ENCODE measurements around the gene C17orf100.
"Not testable (repeated sequence)": the region's sequence is repeated elsewhere in the genome, so short reads cannot be mapped to it uniquely, and the experiment has no call there.

Gene C17orf100

DNA sequence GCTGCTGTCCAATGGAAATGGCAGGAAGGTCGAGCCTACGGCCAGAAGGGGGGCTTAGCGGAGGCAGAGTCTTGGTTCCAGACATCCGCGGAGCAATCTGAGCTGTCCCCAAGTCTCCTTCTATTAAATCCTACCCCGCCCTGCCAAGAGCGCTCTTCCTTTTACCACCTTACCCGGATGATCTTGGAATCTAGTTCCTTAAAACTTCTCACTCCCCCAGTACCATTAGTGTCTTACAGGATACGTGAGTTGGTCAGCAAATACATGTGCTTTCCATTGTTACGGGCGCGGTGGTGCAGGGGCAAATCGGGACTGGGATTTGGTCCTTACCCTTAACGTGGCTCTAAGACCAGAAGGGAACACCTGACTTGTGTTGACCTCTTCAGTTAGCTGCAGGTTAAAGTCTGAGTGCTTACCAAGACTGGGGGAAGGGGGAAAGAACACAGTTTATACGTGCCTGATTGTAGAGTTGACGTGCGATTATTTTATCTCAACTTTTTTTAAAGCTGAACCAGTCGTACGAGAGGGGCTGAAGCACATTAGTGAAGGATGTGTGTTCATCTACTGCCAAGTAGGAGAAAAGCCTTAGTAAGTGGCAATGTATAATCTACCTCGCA is 10.2 kb upstream of the C17orf100 start:
- no peak for DNase-seq (ENCODE audit: low read depth)

DNA sequence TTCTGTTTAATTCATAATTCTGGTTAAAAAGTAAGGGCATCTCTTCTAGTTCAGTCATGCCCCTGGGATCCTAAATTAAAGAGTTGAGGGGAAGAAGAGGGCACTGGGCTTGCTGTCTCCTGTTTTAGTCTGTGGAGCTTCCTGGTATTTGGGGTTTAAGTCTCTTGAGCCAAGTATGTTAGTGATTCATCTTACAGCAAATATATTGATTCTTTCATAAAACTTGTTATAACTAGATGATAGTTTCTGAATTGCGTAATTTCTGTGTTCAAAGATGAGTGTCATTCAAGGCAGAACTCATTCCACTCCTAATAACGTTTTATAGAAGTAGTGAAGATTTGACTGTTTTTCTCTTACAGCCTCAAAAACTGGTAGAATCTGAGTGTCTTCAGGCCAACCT is 9.0 kb upstream of the C17orf100 start:
- no peak for DNase-seq (ENCODE audit: low read depth)

GRCh38 chr17:6643451-6644125 is 8.0 kb upstream of the C17orf100 start:
- no peak for DNase-seq (ENCODE audit: low read depth)

GRCh38 chr17:6648181-6648580 is 3.4 kb upstream of the C17orf100 start:
- no peak for DNase-seq (ENCODE audit: low read depth)

DNA sequence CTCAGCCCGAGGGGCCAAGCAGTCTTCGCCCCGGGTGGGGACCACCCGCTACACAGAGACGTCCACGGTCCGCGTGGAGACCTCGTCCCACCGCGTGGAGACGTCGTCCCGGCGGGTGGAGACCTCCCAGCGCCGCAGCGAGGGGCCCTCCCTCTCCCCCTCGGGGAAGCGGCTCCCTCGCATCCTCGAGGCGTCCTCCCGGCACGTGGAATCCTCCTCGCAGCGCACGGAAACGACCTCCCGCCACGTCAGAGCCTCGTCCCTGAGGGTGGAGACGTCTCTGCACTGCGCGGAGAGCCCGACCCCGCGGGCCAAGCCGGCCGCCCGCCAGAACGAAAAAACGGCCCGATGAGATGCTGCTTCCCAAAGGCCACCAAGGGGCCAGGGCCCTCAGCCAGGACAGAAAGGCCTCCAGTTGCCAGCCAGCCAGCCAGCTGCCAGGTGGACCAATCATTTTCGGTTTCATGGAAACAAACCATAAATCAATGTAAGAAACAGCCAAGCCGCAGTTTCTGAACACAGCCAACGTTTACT is 424 bp downstream of the C17orf100 start:
- DNase-seq (ENCODE audit: low read depth), result no peak

GRCh38 chr17:6654841-6655731 is 3.5 kb downstream of the C17orf100 start:
- DNase-seq (ENCODE audit: low read depth), result no peak

DNA sequence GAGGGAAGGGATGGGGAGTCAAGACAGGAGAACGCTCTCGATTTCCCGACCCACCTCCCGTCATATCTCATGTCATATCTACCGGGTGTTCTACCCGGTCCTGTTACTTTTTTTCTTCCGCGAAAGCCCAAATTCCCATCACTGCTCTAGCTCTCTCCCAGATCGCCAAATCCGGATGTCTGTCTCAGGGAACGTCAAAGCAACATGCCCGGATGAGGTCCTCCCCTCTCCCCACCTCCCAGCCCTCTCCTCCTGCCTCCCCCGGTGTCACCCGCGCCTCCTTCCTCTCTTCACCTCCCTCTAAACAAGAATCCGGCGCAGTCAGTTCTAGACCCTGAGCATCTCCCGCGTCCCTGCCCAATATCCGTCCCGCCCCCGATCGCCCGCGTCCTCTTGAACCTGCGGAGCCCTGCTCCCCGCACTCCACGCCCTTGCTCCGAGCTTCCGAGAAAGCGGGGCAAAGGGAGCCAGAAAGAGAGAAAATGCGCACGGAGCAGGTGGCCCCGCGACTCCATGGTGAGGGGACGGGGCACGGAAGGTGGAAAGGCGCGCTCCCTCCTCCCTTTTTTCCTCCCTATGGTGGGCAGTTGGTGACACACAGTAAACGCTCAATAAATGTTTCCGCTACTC is 4.3 kb downstream of the C17orf100 start:
- not testable (repeated sequence) for DNase-seq (ENCODE audit: low read depth)

DNA sequence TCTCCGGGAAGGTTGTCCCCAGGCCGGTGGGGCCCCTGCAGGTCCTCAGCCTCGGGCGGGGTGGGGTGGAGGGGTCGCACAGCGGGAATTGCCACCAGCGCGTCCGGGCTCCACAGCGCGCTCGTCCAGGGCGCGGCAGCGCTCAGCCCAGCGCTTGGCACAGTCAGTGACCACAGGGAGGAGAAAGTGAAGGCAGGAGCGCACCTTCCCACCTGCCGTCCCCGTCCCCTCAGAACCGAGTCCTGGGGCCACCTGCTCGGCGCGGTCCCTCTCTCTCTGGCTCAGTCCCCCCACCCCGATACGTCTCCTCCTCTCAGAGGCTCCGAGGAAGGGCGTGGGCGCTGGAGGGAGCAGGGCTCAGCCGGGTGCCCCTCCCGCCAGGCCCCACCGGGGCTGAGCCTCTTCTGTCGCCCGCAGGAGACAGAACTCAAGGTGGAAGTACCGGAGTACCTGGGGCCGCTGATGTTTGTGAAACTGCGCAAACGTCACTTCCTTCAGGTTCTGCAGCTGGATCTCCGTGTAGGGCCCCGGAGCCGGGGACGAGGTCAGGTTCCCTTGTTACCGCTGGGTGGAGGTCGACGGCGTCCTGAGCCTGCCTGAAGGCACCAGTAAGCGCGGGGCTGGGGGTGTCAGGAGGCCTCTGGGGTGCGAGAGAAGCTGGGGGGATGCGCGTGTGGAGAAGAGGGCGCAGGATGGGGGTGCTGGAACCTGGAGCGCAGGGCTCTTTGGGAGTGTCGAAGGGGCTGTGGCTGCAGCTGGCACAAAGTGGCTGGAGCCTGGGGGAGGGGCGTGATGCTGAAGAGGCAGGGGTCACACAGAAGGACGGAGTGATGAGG is 5.5 kb downstream of the C17orf100 start:
- DNase-seq (ENCODE audit: low read depth), result not testable (repeated sequence)

DNA sequence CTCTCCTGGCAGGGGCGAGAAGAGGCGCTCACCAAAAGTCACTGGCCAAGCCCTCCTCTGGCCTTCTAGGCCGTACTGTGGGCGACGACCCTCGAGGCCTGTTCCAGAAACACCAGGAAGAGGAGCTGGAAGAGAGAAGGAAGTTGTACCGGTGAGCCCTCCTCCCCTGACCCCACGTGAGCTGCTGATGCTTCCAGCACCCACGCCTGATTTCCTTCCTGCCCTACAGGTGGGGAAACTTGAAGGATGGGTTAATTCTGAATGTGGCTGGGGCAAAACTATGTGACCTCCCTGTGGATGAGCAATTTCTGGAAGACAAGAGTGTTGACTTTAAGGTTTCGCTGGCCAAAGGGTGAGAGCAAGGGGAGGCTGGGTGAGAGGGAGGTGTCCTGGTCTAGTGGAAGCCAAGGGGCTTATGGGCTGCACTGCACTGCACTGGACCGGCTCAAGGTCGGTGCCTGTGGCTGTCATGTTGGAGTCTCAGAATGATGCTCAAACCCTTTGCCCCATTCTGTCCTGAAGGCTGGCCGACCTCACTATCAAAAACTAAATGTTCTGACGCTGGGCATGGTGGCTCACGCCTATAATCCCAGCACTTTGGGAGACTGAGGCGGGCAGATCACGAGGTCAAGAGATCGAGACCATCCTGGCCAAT is 6.2 kb downstream of the C17orf100 start:
- DNase-seq (ENCODE audit: low read depth), result no peak

- not testable (repeated sequence) for DNase-seq (ENCODE audit: low read depth)
These were observed 6.8 kb downstream of the C17orf100 start for GRCh38 chr17:6658411-6658810.

DNA sequence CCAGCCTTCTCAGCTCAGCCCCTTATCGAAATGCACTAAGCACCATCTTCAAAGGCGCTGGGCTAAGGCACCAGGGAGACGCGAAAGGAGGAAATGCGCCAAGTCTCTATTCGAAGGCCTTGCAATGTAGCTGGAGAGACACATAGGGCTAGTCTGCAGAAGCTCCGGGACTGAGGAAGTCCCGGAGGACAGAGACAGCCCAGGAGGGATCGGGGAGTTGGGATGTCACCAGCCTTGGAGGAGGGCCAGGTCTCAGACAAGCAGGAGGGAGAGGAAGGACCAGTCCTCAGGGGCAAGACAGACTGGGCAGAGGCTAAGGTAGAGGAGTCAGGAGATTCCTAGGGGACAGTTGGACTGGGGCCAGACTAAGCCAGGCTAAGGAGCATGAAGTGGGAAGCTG is 8.5 kb downstream of the C17orf100 start:
- DNase-seq (ENCODE audit: low read depth), result no peak

GRCh38 chr17:6660805-6661463 is 9.4 kb downstream of the C17orf100 start:
- no peak for DNase-seq (ENCODE audit: low read depth)

- DNase-seq (ENCODE audit: low read depth), result no peak
These were observed 9.9 kb downstream of the C17orf100 start for GRCh38 chr17:6661464-6661848.

DNA sequence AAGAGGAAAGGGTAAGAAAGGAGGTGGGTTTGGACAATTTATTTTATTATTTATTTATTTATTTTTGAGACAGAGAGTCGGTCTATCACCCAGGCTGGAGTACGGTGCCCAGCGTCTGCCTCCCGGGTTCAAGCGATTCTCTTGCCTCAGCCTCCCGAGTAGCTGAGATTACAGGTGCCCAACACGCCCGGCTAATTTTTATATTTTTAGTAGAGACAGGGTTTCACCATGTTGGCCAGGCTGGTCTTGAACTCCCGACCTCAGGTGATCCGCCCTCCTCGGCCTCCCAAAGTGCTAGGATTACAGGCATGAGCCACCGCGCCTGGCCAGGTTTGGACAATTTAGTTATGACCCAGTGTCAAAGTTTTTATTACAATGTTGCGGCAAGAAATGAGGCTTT is 11.6 kb downstream of the C17orf100 start:
- not testable (repeated sequence) for DNase-seq (ENCODE audit: low read depth)

- DNase-seq (ENCODE audit: low read depth), result no peak
These were observed 14.5 kb downstream of the C17orf100 start for GRCh38 chr17:6666077-6666521.

DNA sequence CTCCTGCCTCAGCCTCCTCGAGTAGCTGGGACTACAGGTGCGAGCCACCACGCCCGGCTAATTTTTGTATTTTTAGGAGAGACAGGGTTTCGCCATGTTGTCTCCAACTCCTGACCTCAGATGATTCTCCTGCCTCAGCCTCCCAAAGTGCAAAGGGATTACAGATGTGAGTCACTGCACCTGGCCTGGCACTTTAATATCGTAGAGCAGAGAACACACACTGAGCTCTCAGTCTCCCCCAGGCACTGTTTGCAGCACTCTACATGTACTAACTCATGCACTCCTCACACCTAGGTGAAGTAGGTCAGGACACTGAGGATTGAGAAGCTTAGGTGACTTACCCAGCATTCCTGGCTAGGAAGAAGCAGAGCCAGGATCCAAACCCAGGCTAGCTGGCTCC is 15.0 kb downstream of the C17orf100 start:
- DNase-seq (ENCODE audit: low read depth), result no peak

- DNase-seq (ENCODE audit: low read depth), result no peak
These were observed 16.0 kb downstream of the C17orf100 start for GRCh38 chr17:6667516-6667915.

DNA sequence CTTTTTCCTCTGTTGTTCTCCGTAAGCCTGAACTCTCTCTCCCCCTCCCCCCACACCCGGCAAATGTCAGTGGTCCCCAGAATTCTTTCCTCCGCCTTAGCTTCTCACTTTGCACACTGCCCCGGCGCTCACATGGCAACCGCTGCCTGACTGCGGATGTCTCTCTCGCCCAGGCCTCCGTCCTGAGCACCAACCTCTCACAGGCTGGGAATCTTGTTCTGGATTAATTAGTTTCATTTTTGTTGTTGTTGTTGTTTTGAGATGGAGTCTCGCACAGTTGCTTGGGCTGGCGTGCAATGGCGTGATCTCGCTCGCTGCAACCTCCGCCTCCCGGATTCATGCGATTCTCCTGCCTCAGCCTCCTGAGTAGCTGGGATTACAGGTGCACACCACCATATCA is 16.7 kb downstream of the C17orf100 start:
- DNase-seq (ENCODE audit: low read depth), result no peak

GRCh38 chr17:6668727-6669425 is 17.3 kb downstream of the C17orf100 start:
- DNase-seq (ENCODE audit: low read depth), result no peak
